ENCODE measurements around the gene CPED1.

CPED1 gene

GRCh38 chr7:121279060-121279620 is 290.6 kb downstream of the CPED1 start:
- H3K4me3 ChIP-seq (ENCODE audit: low read length): 0 out of 2 replicates have a peak overlapping the region, but pooled peaks have one; percentile 2

DNA sequence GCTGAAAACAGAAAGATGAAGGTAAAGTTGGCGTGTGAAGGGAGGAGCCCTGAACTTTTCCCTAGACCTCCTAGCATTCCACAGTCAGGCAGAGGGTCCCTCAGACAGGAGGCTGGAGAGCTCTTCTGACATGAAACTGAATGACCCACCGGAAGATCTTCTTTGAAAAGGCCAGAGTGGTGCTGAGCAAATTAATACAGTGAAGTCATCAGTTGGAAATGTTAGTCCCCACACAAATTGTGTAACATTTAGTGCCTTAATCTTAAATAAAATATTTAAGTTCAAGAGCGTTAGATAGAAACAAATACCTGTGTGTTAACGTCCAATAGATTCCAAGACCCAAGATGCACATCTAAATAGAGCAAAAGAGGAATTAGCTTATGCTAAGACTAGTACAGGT is 291.3 kb downstream of the CPED1 start:
- no peak overlapping the region for H3K9ac ChIP-seq (ENCODE audit: low read length)
- peak overlapping the region; percentile 36 for H3K4me2 ChIP-seq (ENCODE audit: low read depth, low read length)

More at GRCh38 chr7:121279060-121279620, 290.6 kb downstream of the CPED1 start:
- H3K36me3 ChIP-seq (replicated peaks; ENCODE audit: insufficient read depth, low read length): no peaks in the 10 kb centered on the region
- TF ChIP-seq CTCF (IDR thresholded peaks at IDR 0.05; ENCODE audit: low read length): no peak
- no peak for TF ChIP-seq EZH2phosphoT487 (IDR thresholded peaks at IDR 0.05; ENCODE audit: low read length)
- TF ChIP-seq EZH2 (optimal IDR thresholded peaks at IDR 0.05; ENCODE audit: low read depth, low read length): no peak
- peaks cover 26% of the 10 kb centered on the region for H3K4me1 ChIP-seq (ENCODE audit: low read length)
- no peaks in the 10 kb centered on the region for H3K27me3 ChIP-seq (replicated peaks; ENCODE audit: insufficient read depth, low read length)
- no peaks in the 10 kb centered on the region for H4K20me1 ChIP-seq (ENCODE audit: insufficient read depth, low read length)
- no peaks in the 10 kb centered on the region for H3K9me3 ChIP-seq (replicated peaks; ENCODE audit: insufficient read depth, low read length)
- peak; percentile 45 for DNase-seq
- no peaks in the 10 kb centered on the region for H3K9me2 ChIP-seq (replicated peaks; ENCODE audit: insufficient read depth, low read length)
- H3K9ac ChIP-seq (ENCODE audit: low read length): no peak overlapping the region
- no peaks in the 10 kb centered on the region for H3K79me2 ChIP-seq (ENCODE audit: low read length)
- peak overlapping the region; percentile 2; the same call in 1 of the 2 replicates for H3K27ac ChIP-seq (ENCODE audit: low read length)
- peak overlapping the region; percentile 36 for H3K4me2 ChIP-seq (ENCODE audit: low read depth, low read length)
- H2AFZ ChIP-seq (ENCODE audit: low read length): no peak overlapping the region
- H3F3A ChIP-seq (ENCODE audit: insufficient read depth, low read length): peaks cover 16% of the 10 kb centered on the region

DNA sequence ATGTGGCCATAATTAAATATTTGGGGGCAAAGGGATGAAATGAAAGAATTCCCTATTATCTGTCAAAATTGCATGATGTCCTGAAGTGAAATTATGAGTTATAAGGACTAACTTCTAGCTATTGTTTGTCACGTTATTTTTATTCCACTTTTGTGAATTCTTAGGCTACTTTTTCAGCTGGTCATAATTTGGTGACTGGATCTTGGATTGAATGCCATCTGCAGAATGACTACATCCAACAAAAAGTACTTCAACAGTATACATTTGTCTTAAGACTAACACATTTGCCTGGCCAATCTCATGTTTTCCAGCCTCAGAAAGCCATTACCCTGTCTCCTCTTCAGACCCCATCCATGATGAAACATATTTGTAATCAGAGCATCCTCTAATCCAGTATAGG is 292.1 kb downstream of the CPED1 start:
- no peak overlapping the region for H3K27ac ChIP-seq (ENCODE audit: low read length)
- no peaks in the 10 kb centered on the region for H3K79me2 ChIP-seq (ENCODE audit: low read length)
- no peaks in the 10 kb centered on the region for H3K9me2 ChIP-seq (replicated peaks; ENCODE audit: insufficient read depth, low read length)
- peaks cover 14% of the 10 kb centered on the region for H3F3A ChIP-seq (ENCODE audit: insufficient read depth, low read length)
- H3K9ac ChIP-seq (ENCODE audit: low read length): no peak overlapping the region
- H3K4me3 ChIP-seq (ENCODE audit: low read length): no peak overlapping the region
- H4K20me1 ChIP-seq (ENCODE audit: insufficient read depth, low read length): no peaks in the 10 kb centered on the region
- peaks cover 21% of the 10 kb centered on the region for H3K4me1 ChIP-seq (ENCODE audit: low read length)
- H3K4me2 ChIP-seq (ENCODE audit: low read depth, low read length): no peak overlapping the region
- no peaks in the 10 kb centered on the region for H3K27me3 ChIP-seq (replicated peaks; ENCODE audit: insufficient read depth, low read length)
- no peaks in the 10 kb centered on the region for H3K36me3 ChIP-seq (replicated peaks; ENCODE audit: insufficient read depth, low read length)
- H3K9me3 ChIP-seq (replicated peaks; ENCODE audit: insufficient read depth, low read length): no peaks in the 10 kb centered on the region
- no peak for TF ChIP-seq EZH2phosphoT487 (IDR thresholded peaks at IDR 0.05; ENCODE audit: low read length)
- TF ChIP-seq EZH2 (optimal IDR thresholded peaks at IDR 0.05; ENCODE audit: low read depth, low read length): no peak
- TF ChIP-seq CTCF (IDR thresholded peaks at IDR 0.05; ENCODE audit: low read length): no peak
- no peak for DNase-seq
- no peak overlapping the region for H2AFZ ChIP-seq (ENCODE audit: low read length)

More for the DNA sequence above, 291.3 kb downstream of the CPED1 start:
- H3K27ac ChIP-seq (ENCODE audit: low read length): no peak overlapping the region
- no peak for TF ChIP-seq EZH2phosphoT487 (IDR thresholded peaks at IDR 0.05; ENCODE audit: low read length)
- no peak for TF ChIP-seq CTCF (IDR thresholded peaks at IDR 0.05; ENCODE audit: low read length)
- no peak for TF ChIP-seq EZH2 (optimal IDR thresholded peaks at IDR 0.05; ENCODE audit: low read depth, low read length)
- no peak overlapping the region for H3K4me3 ChIP-seq (ENCODE audit: low read length)
- H2AFZ ChIP-seq (ENCODE audit: low read length): no peak overlapping the region
- no peaks in the 10 kb centered on the region for H3K27me3 ChIP-seq (replicated peaks; ENCODE audit: insufficient read depth, low read length)
- no peaks in the 10 kb centered on the region for H4K20me1 ChIP-seq (ENCODE audit: insufficient read depth, low read length)
- peaks cover 14% of the 10 kb centered on the region for H3F3A ChIP-seq (ENCODE audit: insufficient read depth, low read length)
- peaks cover 21% of the 10 kb centered on the region for H3K4me1 ChIP-seq (ENCODE audit: low read length)
- H3K36me3 ChIP-seq (replicated peaks; ENCODE audit: insufficient read depth, low read length): no peaks in the 10 kb centered on the region
- no peaks in the 10 kb centered on the region for H3K9me3 ChIP-seq (replicated peaks; ENCODE audit: insufficient read depth, low read length)
- no peaks in the 10 kb centered on the region for H3K79me2 ChIP-seq (ENCODE audit: low read length)
- no peaks in the 10 kb centered on the region for H3K9me2 ChIP-seq (replicated peaks; ENCODE audit: insufficient read depth, low read length)
- DNase-seq: no peak
